GM12872 (cell line): ENCODE measurements around the gene GTF2H3.

Experiments used
- TF ChIP-seq, protein P1 (sequence below): IDR thresholded peaks from 3 replicates; pipeline ENCODE4 v1.5.1; 2011; ENCODE audit warnings: low read depth, mild to moderate bottlenecking, low read length, moderate library complexity; ENCODE audit not compliant: insufficient read depth

GTF2H3 gene

DNA sequence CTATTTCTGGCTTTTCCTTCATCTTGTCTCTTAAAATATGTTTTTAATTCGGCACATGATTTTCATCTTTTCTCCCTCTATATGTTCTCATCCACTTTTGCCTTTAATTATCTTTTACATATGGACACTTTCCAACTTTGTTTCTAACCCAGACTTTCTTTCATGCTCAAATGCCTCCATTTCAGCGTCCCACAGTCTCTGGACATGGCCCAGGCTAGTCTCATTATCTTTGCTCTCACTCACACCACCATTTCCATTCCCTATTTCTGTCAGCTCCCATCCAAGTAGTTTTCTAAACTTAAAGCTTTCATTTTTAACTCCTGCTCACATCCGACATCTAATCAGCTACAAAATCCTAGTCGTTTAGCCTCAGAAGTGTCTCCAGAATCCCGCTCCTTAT is 14.8 kb downstream of the GTF2H3 start:
- TF ChIP-seq, protein P1, sequence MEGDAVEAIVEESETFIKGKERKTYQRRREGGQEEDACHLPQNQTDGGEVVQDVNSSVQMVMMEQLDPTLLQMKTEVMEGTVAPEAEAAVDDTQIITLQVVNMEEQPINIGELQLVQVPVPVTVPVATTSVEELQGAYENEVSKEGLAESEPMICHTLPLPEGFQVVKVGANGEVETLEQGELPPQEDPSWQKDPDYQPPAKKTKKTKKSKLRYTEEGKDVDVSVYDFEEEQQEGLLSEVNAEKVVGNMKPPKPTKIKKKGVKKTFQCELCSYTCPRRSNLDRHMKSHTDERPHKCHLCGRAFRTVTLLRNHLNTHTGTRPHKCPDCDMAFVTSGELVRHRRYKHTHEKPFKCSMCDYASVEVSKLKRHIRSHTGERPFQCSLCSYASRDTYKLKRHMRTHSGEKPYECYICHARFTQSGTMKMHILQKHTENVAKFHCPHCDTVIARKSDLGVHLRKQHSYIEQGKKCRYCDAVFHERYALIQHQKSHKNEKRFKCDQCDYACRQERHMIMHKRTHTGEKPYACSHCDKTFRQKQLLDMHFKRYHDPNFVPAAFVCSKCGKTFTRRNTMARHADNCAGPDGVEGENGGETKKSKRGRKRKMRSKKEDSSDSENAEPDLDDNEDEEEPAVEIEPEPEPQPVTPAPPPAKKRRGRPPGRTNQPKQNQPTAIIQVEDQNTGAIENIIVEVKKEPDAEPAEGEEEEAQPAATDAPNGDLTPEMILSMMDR = no peak

GRCh38 chr12:123654129-123654701 is 20.6 kb downstream of the GTF2H3 start:
- TF ChIP-seq, protein P1 = no peak

GRCh38 chr12:123655420-123655819 is 21.8 kb downstream of the GTF2H3 start:
- TF ChIP-seq, protein P1 = no peak

GRCh38 chr12:123656392-123656791 is 22.8 kb downstream of the GTF2H3 start:
- TF ChIP-seq, protein P1 = no peak

DNA sequence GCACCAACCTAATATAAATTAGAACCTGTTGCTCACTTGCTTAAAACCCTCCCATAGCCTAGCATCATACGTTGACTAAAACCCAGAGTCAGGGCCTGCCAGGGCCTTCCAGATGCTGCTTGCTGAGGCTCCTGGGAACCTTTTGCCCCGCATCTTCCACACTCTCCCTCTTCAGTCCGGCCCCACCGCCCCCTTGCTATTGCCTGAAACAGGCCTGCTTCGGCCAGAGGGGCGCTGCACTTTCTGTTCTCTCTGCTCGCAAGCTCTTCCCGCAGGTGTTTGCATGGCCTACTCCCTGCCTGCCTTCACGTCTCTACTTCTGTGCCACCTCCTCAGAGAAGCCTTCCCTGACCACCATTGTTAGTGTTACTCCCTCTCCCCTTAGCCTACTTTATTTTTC is 23.6 kb downstream of the GTF2H3 start:
- TF ChIP-seq, protein P1 = no peak

DNA sequence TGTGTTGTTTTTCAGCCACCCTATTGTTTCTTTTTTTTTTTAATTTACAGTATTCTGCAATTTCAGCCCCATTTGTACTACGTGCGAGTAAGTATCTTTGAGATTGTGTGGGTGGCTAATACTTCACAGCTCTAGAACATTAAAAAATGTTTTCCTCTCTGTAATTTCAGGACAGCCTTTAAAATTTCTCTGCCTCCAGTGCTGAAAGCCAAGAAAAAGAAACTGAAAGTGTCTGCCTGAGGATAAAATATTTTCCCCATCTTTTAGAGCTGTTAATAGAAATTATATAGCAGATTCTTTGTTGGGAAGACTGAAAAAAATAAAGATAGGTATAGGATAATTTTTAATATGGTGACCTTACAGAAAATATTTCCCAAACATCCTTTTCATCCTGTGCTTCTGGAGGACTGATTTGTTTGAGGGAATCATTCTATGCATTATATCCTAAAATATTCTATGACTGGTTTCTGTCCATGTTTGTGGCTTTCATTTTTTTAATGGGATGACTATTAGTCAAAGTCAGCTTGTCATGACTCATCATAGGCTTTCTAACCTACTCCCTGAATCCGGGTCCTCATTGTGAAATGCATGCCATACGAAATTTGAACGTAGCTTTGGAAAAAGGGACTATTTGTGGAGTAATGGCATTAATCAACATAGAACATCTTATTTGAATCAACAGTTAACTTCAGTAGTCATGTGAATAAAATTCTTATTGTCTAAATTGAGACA is 26.5 kb downstream of the GTF2H3 start:
- TF ChIP-seq, protein P1 = no peak

DNA sequence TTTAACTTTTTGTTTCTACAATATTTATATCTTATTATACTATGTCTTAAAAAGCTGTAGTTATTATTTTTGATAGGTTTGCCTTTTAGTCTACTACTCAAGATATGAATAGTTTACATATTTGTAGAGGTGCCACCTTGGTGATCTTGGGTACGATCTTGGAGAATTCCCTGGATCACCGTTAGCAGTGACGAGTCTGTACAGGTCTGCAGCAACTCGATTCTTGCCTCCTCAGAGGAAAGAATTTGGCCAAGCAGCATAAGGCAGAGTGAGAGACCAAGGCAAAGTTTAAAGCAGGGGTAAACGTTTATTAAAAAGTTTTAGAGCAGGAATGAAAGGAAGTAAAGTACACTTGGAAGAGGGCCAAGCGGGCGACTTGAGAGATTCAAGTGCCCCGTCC is 34.1 kb downstream of the GTF2H3 start:
- TF ChIP-seq, protein P1 = no peak
